ENCODE data around the gene MRTO4.
"Not testable (repeated sequence)": the region's sequence is repeated elsewhere in the genome, so short reads cannot be mapped to it uniquely, and the experiment has no call there.

MRTO4 gene

DNA sequence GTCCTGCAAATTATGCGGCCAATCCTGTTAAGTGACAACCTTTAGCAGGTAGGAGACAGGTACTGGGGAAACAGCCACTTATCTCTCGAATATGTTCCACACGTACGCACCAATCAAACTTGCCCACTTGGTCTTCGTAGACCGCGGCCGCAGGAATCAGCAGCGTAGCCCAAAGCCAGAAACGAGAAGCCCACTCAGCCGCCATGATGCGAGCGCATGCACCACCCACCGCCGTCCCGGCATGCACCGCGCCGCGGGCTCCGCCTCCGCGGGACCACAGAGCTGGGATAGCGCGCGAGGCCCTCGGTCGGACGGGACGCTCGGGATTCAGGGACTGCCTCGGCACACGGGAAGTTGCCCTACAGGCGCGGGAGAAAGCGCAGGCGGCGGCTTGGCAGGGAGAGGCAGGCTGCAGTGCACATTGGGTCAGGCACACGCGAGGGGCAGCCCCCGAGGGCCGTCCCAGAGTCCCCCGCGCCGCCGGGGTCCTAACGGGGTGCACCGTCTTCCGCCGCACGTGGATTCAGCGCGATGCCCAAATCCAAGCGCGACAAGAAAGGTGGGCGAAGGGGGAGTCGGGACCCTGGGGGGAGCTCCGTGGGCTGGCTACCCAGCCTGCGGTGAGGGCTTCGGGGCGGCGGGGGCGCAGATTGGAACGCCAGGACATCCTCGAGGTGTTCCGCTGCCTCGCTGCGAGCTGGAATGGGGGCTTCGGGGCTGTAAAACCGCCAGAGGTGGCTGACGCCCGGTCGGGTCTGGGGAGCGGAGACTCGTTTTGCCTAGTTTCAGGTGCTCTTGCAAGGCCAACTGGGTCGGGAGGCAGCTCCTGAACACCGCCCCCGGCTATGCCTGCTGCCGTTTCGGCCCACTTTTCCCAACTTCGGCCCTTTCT lies at the start of gene MRTO4, which contains the start of gene EMC1:
TSS of gene MRTO4 (plus strand) at position 501 of the 892 bp plus-strand sequence. CDS start at position 532, 31 bp downstream.
TSS of gene EMC1 (minus strand) at position 220 of the 892 bp plus-strand sequence. CDS start at position 205, 15 bp downstream.
- peak; percentile 72 for DNase-seq (ENCODE audit: low spot score)
- no peak for FAIRE-seq

DNA sequence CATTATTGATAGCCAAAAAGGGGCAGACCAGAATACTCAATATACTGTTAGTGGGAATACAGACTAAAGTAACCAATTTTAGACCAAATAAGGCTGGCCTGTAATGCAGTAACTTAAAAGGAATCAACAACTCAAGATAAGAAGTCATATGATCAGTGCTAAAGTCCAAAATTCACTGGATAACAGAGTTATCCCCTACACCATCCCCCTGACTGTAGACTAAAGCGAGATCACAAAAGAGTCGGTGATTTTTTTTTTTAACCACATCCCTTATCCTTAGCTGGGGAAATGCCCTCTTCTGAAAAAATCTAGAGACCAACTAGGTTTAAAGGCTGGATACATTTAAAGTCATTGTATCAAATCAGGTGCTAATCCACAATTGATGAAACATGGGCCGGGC lies 49.2 kb upstream of the MRTO4 start:
- FAIRE-seq (no peak), DNase-seq (ENCODE audit: low spot score) (no peak)

DNA sequence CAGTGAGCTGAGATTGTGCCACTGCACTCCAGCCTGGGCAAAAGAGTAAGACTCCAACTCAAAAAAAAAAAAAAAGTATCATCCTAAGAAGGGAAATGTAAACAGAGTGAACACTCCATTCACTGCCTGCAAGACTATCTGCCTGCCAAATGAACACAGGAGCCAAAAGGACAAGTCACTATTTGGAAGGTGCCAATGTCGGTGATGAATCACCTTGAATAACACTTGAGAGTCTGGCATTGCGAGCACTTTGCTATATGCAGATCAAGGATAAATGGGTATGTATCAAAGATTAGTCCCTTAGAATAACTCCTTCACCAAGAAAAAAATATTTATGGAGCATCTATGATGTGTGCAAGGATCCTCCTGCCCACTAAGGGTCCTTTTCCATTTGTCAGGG lies 48.2 kb upstream of the MRTO4 start:
- FAIRE-seq (peak; percentile 45), DNase-seq (ENCODE audit: low spot score) (peak; percentile 20)

DNA sequence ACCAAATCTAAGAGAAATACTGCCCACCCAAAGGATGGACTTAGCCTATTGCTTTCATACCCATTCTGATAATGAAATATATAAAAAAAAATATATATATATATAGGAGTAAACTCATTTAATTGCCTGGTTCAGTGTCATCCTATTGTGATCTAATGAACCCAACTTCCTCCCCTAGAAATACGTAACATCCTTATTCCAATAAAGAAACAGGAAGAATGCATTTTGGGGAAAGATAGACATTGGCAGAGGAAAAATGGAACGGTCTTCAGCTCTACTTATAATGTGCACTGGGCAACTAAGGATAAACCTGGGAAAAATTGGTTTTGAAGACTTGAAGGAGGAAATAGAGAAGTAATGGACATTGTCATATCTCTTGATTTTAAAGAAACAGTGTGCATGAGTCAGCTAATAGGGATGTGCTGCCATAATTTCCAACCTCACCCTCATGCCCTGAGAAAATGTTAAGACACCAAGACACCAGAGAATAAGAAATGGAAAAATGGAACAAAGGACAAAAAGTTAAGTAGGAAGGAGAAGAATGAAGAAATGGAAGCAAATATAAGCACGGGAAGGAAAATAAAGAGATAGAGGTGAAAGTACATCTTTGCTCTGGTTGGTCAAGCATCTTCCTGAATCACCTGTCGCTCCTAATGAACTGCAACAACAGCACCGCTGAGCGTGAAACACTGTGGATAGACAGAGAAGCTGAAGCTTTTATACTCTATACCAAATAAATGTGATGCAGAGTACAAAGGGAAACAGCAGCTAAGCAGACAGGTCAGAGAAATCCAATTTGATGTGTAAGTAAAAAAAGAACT lies 46.9 kb upstream of the MRTO4 start:
- DNase-seq (ENCODE audit: low spot score) (no peak), FAIRE-seq (no peak)

DNA sequence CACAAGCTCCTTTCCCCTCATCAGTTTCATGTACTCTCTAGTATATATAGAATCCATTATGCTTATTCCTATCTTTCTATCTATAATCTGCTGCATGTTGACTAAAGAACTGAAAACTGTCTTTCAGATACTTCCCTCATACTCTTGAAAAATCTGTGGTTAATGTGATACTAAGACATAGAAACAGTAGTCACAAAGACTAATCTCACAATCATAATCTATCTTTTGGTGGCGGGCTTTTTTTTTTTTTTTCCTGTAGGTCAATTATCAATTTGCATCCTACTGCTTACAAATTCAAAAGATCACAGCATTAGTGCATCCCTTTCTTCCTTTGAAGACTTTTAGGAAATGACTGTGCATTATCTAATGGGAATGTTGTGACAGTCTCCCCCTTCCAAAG lies 46.2 kb upstream of the MRTO4 start:
- DNase-seq (ENCODE audit: low spot score) (no peak), FAIRE-seq (no peak)

DNA sequence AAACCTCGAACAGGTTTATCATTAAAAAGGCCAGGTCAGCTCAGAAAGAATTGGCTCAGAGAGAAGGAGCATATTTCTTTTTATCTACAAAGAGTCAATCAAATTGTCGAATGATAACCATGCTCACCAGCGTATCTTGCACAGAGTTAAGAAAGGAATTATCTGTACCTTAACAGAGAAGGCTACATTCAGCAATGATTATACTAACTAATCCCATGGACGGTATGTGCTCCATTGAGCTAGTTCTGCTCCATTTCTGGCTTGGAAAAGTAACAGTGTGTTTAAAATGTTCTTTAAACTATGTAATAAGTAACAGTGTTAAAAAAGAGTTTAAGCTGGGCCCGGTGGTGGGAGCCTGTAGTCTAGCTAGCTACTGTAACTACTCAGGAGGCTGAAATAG lies 45.8 kb upstream of the MRTO4 start:
- no peak for FAIRE-seq
- no peak for DNase-seq (ENCODE audit: low spot score)

DNA sequence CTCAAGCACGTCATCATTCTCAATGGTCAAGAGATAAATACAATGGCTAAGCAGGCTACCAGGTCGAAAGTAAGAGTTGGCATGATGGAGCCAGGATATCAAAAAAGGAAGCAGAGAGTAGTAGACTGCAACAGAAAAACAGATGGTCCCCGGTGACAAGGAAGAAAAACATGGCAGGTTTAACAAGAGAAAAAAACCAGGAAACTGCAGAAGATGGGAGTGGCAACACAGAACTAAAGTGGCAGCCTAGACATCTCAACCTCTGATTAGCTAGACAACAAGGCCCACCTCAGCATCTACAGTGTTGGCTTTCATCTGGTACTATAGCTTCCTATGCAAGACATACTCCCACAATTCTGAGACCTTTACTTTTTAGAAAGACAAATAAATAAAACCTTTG lies 44.7 kb upstream of the MRTO4 start:
- no peak for FAIRE-seq
- DNase-seq (ENCODE audit: low spot score), result no peak

DNA sequence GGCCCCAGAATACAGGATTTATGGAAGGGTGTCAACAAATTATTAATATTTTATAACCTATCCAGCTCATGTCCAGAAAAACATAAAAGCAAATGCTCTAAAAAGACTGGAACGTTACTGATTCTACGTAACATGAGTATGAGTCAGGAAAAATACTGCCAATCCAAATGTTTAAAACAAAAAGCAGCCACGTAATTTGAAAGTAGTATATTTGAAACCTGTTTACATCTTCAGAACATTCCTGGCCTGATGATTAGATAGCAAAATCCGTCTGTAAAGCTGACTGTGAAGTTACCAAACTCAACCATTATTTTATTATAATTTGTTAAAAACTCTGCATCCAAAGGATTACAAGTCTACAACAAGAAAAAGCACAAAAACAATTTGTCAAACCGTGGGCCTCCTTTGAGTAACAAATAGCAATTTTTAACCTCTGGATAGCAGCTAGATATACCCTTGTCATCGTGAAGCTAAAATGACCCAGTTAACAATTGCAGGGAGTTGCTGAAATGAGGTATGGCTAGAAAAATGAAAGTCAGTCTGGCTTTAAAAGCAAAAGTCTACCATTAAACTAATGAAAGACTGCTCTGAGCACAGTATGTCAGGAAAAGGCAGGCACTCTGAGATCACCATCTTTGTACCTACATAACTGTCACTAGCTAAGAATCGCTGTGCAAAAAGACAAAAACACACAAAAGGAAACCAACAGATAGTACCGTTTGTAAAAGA lies 42.7 kb upstream of the MRTO4 start:
- no peak for DNase-seq (ENCODE audit: low spot score)
- no peak for FAIRE-seq

DNA sequence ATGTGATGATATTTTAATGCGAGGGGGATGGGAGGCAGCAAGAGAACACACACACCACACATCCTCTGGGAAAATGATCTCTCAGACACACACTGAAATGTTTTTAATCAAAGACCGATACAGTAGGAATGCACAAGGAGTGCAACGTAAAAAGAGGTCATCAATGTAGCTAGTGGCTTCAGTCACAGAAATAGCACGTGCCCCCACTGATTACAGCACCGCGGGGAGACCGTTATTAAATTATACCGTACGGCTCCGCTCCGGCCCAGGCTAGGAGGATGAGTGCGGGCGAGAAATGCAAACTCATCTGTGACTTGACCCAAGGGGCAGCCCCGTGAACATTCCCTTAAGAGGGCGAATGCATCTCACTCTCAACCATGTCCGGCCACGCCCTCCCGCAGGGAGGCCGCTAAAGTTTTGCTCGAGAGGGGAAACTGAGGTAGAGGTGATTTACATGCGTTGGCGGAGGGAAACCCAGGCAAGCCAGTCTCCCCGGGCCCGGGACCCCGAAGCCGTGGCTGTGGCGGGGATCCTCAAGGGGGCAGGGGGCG lies 42.1 kb upstream of the MRTO4 start:
- no peak for FAIRE-seq
- peak; percentile 14 for DNase-seq (ENCODE audit: low spot score)

DNA sequence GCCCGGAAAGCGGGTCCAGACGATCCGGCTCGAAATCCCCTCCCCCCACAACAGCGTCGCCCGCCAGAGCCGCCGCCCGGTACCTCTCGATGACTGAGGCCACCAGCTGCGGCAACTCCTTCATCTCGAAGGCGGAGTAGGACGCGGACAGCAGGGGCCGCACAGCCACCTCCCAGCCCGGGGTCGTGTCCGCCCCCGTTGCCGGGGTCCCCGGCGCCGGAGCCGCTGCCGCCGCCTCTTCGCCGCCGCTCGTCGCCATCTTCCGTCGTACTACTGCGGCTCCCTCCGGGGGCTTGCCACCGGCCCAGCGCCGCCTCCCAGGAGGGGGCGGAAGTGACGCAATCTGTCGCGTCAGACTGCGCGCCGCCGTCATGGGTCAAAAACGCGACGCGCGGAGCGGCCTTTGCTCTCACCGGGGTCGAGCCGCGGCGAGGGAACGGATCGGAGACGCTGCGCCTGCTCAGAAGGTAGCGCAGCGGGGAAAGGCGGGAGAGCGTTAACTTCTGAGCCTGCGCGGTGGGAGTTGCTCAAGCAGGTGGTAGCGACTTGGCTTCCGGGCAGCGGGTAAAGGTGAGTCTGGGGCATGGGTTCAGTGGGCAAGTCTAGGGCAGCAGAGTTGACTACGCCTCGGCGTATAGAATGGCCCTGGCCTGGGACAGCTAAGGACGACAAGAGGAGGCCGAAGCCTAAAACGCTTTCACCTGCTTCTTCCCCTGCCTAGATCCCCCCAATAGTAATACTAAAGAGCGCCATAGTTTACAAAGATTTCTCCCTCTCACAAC lies 41.4 kb upstream of the MRTO4 start, which contains the start of gene UBR4:
TSS of gene UBR4 (minus strand) at position 277 of the 782 bp plus-strand sequence. CDS start at position 259, 18 bp downstream.
- FAIRE-seq (peak; percentile 64), DNase-seq (ENCODE audit: low spot score) (peak; percentile 84)

DNA sequence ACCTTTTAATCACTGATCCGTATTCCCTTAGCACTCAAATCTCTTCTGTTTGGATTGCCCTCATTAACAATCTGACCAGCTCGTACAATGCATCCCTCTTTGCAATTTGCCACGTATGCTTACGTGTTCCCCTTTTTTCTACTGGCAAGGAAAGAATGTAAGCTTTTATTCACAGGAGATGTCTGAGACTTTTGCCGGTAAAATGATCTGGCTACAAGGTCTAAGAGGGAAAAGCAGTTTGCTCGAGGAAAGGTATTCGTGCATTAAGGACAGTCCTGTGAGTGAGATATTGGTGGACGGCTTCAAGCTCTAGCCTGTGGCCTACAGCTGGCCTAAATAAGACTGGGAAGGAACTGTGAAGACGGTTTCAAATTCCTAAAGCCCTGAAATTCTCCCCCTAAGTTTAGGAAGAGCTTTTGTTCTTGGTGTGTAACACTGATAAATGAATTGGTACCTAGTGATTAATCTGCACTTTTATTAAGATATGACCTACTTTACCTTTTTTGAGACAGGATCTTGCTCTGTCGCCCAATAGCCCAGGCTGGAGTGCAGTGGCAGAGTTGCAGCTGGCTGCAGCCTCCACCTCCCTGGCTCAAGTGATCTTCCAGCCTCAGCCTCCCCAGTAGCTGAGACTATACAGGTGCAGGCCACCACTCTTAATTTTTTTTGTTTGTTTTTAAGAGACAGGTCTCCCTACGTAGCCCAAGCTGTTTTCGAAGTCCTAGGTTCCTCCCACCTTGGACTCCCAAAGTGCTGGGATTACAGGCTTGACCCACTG lies 40.6 kb upstream of the MRTO4 start:
- FAIRE-seq (no peak), DNase-seq (ENCODE audit: low spot score) (no peak)

DNA sequence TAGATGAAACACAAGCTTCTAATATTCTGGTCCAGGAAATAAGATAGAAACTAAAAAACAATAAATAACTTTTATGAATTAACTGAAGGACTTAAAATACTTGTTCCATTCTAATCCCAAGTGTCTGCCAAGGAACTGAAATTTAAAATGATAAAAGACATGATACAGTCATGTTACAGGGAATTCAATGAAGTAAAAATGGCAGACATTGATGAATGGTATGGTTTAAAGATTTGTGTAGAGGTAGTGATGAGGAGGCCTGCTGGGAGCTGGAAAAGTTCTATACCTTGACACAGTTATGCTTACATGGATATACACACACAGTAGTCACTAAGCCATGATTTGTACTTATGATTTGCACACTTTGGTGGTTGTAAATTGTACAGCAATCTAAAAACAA lies 39.4 kb upstream of the MRTO4 start:
- DNase-seq (ENCODE audit: low spot score), result no peak
- no peak for FAIRE-seq

DNA sequence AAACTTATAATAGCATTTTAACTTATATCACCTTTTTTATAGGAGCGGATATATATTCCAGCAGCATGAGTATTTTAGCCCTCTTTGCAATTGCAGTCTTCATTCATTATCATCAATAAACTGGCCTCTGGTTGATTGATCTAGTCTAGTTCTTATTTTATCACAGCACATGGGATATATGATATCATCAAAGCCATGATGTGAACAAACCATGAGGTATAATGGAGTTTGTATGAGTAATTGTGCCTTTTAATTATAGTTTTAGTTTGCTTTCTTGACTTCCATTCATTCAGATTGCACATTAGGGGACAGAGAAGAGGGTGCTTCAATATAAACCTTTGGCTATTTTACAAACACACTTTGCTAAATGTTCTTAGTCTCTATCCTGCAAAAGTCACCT lies 38.0 kb upstream of the MRTO4 start:
- DNase-seq (ENCODE audit: low spot score) (no peak), FAIRE-seq (no peak)

DNA sequence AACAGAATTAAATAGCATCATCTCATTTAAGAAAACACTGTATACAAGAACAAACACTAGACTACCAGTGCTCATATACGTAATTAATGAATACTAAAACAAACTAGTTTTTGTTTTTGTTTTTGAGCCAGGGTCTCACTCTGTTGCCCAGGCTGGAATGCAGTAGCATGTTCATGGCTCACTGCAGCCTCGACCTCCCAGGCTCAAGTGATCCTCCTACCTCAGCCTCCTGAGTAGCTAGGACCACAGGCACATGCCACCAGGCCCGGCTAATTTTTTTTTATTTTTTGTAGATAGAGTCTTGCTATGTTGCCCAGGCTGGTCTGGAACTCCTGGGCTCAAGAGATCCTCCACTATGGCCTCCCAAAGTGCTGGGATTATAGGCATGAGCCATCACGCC lies 35.0 kb upstream of the MRTO4 start:
- not testable (repeated sequence) for DNase-seq (ENCODE audit: low spot score); FAIRE-seq

DNA sequence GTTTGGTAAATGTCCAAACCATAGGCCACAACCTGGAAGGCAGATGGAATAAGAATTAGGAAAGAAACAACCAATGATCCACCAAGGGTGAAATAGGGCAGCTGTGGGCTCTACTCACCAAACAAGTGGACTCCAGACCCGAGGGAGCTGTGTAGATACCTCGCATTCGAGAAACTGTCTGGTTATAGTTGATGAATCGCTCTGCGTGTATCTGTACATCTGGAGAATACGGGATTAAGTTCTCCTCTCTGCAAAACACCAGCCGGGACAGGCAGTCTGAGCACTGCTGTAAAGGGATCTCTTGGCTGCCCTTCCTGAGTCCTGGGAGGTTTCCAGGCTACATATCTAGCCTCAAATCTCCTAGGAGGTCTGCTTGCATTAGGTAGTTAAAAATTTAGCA lies 32.2 kb upstream of the MRTO4 start:
- no peak for FAIRE-seq
- DNase-seq (ENCODE audit: low spot score), result no peak

DNA sequence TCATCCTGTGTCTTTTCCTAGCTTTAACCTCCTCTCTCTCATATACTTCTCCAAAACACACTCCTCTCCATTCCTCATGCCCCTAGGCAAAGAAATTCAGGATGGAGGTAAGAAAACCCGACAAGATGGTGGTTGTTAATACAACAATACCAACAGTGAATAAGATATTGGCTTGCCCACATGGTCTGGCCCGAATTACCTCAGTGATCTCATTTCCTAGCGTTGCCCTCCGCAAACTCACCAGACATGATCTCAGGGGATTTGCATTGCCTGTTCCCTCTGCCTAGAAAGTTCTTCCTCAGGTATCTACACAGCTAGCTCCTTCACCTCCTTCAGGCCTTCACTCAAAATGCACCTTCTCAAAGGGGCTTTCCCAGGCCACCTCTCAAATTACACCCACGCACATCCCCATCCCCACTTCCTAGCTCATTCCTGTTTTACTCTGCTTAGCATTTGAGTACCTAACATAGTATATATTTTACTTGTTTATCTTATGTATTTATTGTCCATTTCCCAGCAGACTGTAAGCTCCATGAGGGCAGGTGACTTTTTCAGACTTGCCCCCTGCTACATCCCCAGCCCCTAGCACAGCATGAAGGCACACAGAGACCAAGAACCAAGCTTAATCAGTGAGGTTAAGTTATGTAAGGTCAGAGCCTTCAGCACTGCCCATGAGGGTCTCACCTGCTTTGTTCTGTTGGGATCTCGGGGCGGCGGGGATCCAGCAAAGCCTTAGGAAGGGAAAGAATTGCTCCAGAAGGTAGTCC lies 31.3 kb upstream of the MRTO4 start:
- DNase-seq (ENCODE audit: low spot score), result no peak
- FAIRE-seq, result no peak

DNA sequence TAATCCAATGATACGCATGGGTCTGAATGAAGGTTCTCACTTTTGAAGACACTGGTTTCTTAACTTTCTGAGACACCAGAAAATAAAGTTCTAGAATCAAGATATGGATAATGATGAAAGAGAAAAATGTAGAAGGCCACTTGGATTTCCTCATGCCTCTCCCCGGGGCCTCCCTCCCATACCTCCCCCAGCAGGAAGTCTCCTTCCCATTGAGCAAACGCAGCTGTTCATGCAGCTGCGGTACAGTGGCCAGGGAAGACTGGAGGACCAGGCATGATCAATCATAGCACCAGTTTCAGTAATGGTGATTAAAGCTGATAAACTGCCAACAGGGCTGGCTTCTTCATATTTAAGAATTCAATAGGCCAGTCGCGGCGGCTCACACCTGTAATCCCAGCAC lies 30.6 kb upstream of the MRTO4 start:
- DNase-seq (ENCODE audit: low spot score), result no peak
- FAIRE-seq, result no peak

DNA sequence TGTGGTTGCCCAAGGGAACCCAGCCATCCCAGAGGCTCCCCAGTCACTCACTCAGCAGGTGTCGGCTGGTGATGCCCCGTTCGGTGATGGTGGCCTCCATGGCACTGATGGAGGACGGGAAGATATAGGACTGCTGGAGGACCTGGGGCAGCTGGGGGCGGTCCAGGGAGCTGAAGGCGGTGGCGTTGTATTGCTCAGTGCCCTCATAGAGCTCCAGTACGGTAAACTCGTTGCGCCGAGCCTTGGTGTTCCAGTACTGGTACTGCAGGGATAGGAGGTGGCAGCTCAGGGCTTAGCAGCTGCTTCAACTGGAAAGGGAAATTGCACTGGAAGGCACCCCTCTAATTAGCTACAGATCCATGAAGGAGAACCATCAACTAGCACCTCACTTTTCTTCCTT lies 29.0 kb upstream of the MRTO4 start:
- FAIRE-seq, result no peak
- DNase-seq (ENCODE audit: low spot score), result no peak

Measured in RCC 7860 (cell line).